GM19351 (cell line): Measurements from ENCODE around the gene CCDC194.
A peak's percentile ranks its signal among the peaks of the same experiment; 100 is the strongest.
"Not testable (repeated sequence)": the region's sequence is repeated elsewhere in the genome, so short reads cannot be mapped to it uniquely, and the experiment has no call there.

Experiments used
- ATAC-seq: cut with Tn5 transposase; IDR thresholded peaks from one replicate; pipeline ENCODE4 v1.9.1; 2021; ENCODE audit warnings: mild to moderate bottlenecking, moderate library complexity; ENCODE audit not compliant: unreplicated experiment

Gene CCDC194

DNA sequence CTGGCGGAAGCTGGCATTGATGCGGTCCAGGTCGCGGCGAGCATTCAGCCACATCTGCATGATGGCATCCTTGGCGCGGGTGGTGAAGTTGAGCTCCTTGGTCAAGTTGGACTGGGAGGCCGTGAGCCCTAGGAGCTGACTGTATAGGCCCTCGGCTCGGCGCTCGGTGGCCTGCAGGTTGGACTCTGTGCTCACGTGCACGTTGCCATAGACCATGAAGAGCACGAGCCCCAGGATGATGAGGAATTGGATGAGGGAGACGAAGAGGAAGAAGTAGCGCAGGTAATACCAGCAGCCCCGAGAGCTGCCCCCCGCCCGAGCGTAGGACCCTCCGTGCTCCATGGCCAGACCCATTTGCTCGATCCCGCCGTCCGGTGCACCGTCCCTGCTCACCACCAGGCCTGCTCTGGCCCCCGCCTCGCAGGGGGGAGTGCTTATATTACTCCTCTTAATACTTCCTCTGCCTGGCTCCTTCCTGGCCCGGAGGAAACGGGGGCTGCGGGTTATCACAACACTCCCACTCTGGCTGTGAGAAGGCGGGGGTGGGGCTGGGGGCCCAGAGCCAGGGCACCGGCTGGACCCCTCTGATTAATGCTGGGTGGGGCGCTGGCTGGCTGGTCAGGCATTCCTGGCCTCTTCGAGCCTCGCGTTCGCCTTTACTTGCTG is 16.9 kb downstream of the CCDC194 start, which contains the start of gene PLVAP:
PLVAP (minus strand) TSS at position 408 of the 666 bp plus-strand sequence; CDS start at position 354, 54 bp downstream.
- no peak for ATAC-seq

GRCh38 chr19:17370026-17370587 is 23.9 kb downstream of the CCDC194 start:
- peak; percentile 81 for ATAC-seq

DNA sequence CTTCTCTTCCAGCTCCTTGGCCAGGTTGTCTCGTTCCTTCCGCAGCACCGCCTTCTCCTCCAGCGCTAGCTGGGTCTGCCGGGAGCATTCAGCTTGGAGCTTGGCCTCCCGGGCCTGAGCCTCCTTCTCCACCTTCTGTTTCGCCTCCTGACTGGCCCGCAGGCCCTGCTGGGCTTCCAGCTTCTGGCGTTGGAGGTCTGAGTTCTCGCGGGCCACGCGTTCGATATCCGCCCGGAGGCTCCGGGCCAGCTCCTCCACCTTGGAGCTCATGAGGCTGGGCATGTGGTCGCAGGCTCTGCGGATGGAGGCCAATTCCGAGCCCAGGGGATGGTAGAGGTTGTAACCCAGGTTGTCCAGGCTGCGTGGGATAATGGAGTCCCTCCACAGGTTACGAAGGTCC is 28.6 kb downstream of the CCDC194 start:
- ATAC-seq: no peak

DNA sequence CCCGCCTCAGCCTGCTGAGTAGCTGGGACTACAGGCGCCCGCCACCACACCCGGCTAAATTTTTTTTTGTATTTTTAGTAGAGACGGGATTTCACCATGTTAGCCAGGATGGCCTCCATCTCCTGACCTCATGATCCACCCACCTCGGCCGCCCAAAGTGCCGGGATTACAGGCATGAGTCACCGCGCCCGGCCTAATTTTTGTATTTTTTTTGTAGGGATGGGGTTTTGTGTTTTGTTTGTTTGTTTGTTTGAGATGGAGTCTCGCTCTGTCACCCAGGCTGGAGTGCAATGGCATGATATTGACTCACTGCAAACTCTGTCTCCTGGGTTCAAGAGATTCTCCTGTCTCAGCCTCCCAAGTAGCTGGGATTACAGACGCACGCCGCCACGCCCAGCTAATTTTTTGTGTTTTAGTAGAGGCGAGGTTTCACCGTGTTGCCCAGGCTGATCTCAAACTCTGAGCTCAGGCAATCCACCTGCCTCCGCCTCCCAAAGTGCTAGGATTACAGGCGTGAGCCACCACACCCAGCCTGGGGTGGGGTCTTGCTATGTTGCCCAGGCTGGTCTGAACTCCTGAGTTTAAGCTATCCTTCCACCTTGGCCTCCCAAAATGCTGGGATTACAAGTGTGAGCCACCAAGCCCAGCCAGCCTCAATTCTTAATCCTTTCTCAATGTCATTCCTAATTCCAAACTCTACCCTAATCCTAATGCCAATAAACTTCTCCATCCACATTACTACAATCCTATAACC is 30.0 kb downstream of the CCDC194 start:
- ATAC-seq: not testable (repeated sequence)

DNA sequence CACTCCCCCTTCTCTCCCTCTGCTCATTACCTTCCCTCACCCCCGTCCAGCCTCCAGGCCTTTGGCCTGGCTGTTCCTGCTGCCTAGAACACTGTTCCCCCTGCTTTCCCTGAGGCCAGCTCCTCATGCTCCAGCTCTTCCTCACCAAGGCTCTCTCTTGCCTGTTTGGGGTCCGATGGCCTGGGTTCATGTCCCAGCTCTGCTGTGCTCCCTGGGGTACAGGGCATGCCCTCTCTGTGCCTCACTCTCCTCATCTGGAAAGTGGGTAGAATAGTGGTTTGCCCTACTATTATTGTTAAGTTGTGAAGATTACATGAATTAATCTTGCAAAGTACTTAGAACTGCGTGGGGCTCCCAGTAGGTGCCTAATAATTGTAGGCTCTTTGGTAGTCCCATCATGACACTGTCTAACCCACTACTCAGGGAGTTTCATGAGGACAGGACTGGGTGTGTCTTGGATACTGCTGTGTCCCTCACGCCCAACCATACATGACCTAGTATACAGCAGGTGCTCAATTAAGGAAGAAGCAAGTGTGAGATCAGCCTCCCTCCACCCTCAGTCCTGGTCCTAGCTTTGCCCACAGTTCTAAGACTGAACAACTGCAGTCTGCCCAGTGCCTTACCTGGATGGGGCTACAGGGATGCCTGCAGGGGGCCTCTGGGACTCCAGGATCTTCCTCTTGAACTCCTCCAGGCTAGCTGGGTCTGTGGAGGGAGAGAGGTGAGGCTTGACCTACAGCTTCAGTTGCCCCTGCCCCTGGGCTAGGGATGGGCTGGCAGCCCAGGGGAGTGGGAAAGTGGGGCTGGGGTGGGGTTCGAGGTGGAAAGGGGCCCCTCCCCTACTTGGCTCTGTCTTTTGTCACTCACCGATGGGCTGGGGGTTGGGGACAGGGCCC is 33.8 kb downstream of the CCDC194 start:
- no peak for ATAC-seq

DNA sequence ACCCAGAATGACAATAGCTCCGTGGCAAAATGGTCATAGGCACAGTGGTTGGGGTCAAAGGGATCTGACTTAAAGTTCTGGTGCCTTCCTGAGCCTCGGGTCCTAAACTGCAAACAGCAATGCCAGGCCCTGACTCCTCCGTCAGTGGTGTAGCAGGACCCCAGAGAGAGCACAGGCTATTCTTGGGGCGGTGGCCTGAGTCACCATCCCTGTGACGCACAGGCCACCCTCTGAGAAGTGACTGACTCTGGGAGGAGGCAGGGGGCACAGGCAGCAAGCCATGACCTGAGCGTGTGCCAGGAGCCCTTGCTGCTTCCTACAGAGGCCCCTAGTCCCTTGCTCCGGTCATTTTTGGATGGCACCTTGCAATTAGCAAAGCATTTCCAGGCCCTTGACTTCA is 35.6 kb downstream of the CCDC194 start:
- no peak for ATAC-seq

DNA sequence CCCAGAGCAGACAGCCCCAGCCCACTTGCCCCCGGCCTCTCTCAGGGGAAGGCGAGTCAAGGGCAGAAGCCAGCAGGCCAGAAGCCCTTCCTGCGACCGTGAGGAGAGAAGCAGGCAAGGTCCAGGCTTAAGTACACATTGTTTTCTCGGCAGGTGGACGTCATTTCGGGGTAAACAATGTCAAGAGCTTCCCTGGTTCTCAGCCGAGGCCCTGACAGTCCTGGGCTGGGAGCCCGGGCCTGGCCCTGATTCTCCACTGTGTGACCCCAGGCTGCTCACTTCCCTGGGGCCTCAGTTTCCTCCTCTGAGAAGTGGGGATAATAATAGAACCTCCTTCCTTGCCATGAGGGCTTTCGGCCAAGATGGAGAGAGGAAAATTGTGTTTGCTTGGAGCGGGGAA is 36.3 kb downstream of the CCDC194 start:
- no peak for ATAC-seq

DNA sequence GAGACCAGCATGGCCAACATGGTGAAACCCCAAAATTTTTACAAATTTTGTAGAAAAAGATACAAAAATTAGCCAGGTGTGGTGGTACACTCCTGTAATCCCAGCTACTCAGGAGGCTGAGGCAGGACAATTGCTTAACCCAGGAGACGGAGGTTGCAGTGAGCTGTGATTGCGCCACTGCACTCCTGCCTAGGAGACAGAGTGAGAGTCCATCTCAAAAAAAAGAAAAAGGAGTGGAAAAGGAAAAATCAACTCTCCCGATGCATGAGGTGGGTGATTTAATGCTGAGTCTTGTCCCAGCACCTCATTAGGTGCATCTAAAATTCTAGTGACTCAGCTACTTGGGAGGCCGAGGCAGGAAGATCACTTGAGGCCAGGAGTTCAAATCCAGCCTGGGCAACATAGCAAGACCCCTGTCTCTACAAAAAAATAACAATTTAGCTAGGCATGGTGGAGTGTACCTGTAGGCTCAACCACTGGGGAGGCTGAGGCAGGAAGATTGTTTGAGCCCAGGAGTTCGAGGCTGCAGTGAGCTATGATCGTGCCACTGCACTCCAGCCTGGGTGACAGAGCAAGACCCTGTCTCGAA is 36.8 kb downstream of the CCDC194 start:
- ATAC-seq: no peak

GRCh38 chr19:17353386-17353785 is 40.6 kb downstream of the CCDC194 start:
- no peak for ATAC-seq

- ATAC-seq: no peak
Measured at GRCh38 chr19:17352608-17353280, 41.3 kb downstream of the CCDC194 start.

GRCh38 chr19:17351815-17352435 is 42.1 kb downstream of the CCDC194 start:
- ATAC-seq: no peak

GRCh38 chr19:17348700-17349099 is 45.3 kb downstream of the CCDC194 start:
- no peak for ATAC-seq

DNA sequence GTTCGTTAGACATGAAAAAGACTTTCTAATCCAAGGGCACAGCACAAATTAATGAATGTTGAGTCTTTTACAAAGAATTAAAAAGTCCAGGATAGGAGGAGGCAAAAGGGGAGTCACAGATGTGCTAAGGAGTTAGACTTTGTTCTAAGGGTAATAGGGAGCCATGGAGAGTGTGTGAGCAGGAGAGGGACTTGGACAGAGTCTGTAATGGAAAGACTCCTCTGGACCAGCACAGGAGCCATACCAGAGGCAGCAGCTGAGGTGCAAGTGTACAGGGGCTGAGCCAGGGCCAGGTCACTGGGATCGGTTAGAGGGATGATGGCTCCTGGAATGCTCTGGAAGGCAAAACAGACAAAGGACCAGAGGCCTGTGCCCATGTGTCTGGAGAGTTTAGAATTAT is 46.1 kb downstream of the CCDC194 start:
- ATAC-seq: no peak

DNA sequence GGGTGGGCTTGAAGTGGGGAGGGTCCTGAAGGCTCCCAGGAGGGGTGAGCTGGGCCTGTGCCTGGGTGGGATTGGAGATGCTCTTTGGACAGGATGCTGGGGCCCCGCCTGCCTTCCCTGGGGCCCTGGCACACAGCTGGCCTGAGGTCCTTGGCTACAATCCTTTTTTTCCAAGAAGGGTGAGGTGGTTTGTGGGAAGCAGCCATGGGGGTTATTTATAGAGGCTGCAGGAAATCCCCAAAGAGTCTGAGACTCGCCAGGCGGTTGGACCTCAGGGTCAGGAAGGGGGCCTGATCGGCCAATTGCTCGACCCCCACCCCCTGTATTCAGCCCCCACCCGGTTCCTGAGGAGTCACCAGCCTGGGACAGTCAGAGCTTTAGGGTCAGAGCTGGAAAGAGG is 46.6 kb downstream of the CCDC194 start:
- ATAC-seq: no peak

DNA sequence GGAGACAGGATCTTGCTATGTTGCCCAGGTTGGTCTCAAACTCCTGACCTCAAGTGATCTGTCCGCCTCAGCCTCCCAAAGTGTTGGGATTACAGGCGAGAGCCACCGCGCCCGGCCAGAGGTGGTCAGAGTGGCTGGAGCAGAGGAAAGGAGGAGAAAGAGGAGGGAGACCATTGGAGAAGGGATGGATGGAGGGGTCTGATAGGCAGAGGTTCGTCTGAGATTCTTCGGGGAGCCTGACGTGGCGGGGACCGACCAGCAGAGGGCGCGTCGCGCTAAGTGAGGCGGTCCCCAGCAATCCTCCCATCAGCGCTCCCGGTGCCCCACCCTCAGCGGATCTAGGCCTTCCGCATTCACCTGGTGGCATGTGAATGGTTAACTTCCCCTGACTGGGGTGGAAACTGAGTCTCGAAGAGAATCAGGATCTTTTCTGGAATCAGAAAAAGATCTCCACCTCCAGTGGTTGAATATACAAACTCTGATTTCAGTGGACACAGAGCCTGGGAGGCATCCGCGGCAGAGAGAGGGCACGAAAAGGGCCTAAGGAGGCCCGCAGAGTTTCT is 47.8 kb downstream of the CCDC194 start:
- ATAC-seq: no peak

- no peak for ATAC-seq
Measured at GRCh38 chr19:17341845-17342244, 52.2 kb downstream of the CCDC194 start.

DNA sequence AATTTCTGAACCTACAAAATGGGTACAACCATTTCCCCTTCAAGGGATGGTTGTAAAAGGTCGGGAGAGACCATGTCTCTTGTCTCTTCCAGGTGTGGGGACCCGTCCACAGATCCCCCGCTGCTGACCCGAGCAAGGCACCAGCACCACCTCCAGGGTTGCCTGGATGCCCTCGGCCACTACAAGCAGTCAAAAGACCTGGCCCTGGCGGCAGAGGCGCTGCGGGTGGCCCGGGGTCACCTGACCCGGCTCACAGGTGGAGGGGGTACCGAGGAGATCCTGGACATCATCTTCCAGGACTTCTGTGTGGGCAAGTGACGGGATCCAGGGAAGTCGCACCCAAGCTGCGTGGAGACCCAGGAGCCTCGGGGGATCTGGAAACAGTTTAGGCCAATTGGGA is 52.6 kb downstream of the CCDC194 start:
- no peak for ATAC-seq

DNA sequence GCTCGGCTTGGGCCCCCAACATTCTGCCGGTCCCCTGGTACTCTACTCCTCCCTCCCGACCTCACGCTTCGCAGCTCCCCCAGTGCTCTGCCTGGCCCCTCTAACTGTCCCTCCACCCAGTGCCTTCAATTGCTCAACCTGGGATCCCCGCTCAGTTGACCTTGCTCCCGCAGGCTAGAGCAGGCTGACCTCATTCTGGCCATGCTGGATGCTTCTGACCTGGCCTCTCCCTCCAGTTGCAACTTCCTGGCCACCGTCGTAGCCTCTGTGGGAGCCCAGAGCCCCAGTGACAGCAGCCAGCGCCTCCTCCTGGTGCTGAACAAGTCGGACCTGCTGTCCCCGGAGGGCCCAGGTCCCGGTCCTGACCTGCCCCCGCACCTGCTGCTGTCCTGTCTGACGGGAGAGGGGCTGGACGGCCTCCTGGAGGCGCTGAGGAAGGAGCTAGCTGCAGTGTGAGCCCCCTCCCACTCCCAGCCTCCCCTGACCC is 53.1 kb downstream of the CCDC194 start:
- no peak for ATAC-seq
